RWPE1 (cell line): ENCODE results near the gene TOX2.

Source experiments
- CTCF ChIA-PET: fragments of 350-600 bp; sonication (Branson Sonifier 250); formaldehyde crosslinking; extraction: SDS; loops from one replicate; lab custom pipeline; 2021; lab: Yijun Ruan, JAX
- POLR2A ChIA-PET: fragments of 400-600 bp; formaldehyde crosslinking; extraction: SDS; loops from one replicate; lab custom pipeline; 2020; ENCODE audit warnings: antibody characterized with exemption; ENCODE audit not compliant: low non-redundant PET; lab: Yijun Ruan, JAX
- DNase-seq: peaks from one replicate; pipeline ENCODE4 v3.0.0; 2012; ENCODE audit warnings: low spot score
- H3K27ac ChIP-seq: fragments of 450-650 bp; 2 replicates; pipeline ENCODE4 v1.5.1; 2017
- TF ChIP-seq, protein P1 (sequence below): fragments of 450-650 bp; conservative IDR thresholded peaks from 2 replicates; pipeline ENCODE4 v1.5.1; 2017; ENCODE audit warnings: low read depth, mild to moderate bottlenecking

TOX2 gene

DNA sequence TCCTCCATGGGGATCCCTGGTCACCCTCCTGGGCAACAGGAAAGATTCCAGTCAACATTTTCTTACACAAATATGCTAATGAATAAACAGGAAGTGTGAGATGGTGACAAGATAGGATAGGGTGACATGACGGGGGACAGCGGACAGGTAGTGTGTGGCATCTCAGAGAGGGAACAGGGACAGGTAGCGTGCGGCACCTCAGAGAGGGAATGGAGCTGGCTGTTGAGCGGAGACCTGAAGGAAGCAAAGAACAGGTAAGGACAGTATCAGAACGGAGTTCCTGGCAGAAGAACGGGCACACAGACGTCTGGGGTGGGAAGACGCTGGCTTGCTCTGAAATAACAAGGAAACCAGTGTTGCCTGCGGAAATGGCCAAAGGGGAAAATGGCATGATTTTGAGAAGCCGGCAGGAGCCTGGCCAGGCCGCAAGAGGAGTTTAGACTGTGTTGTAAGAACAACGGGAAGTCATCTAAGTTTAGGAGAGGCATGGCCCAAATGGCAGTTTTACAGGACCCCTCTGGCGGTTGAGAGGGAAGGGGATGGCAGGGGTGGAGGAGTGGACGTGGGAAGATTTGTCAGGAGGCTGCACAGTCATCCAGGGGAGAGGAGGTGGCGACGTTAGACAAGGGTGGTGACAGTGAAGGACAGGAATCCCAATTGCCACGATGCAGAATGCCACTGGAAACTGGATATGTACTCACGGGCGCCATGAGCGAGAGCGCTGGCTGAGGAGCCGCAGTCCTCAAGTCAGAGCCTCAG, 160.7 kb downstream of the TOX2 start:
- ChIA-PET CTCF (interaction anchor here (1.0 to 1.3 kb wide), 3 partner anchors 324 to 539 kb away, joined by 3 read pairs; no protein-coding TSS in a partner anchor), POLR2A (no interaction called here)
- TF ChIP-seq, protein P1, sequence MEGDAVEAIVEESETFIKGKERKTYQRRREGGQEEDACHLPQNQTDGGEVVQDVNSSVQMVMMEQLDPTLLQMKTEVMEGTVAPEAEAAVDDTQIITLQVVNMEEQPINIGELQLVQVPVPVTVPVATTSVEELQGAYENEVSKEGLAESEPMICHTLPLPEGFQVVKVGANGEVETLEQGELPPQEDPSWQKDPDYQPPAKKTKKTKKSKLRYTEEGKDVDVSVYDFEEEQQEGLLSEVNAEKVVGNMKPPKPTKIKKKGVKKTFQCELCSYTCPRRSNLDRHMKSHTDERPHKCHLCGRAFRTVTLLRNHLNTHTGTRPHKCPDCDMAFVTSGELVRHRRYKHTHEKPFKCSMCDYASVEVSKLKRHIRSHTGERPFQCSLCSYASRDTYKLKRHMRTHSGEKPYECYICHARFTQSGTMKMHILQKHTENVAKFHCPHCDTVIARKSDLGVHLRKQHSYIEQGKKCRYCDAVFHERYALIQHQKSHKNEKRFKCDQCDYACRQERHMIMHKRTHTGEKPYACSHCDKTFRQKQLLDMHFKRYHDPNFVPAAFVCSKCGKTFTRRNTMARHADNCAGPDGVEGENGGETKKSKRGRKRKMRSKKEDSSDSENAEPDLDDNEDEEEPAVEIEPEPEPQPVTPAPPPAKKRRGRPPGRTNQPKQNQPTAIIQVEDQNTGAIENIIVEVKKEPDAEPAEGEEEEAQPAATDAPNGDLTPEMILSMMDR, result no peak
- no peak overlapping the region for H3K27ac ChIP-seq
- DNase-seq, result no peak

DNA sequence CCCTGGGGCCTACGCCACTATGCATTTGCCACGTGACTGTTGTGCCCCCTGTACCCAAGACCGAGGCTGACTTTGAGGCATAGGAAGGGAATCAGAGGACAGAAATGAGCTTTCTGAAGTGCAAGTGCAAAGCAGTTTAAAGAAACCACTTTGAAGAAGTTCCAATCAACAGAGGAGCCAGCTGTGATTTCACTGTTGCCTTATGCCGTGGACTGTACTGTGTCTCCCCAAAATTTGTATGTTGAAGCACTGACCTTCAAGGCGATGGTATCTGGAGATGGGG, 161.2 kb downstream of the TOX2 start:
- ChIA-PET POLR2A (no interaction called here), CTCF (interaction anchor here (1.0 to 1.3 kb wide), 2 partner anchors 325 to 540 kb away, joined by 3 read pairs; no protein-coding TSS in a partner anchor)
- no peak overlapping the region for H3K27ac ChIP-seq
- TF ChIP-seq, protein P1, result no peak
- DNase-seq, result no peak

DNA sequence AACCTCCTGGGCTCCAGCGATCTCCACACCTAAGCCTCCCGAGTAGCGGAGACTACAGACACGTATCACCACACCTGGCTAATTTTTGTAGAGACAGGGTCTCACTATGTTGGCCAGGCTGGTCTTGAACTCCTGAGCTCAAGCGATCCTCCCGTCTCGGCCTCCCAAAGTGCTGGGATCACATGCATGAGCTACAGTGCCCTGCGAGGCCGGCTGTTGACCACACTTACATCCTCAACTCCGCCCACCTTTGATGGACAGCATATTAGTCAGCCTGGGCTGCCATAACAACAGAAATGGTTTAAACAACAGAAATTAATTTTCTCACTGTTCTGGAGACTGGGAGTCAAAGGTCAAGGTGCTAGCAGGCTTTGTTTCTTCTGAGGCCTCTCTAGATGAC, 164.6 kb downstream of the TOX2 start:
- H3K27ac ChIP-seq, result no peak overlapping the region
- ChIA-PET CTCF (interaction anchor here (0.6 to 6.4 kb wide), 8 partner anchors 10 to 561 kb away, joined by 3 to 80 read pairs (median 4); no protein-coding TSS in a partner anchor), POLR2A (no interaction called here)
- DNase-seq, result no peak
- TF ChIP-seq, protein P1, result no peak

DNA sequence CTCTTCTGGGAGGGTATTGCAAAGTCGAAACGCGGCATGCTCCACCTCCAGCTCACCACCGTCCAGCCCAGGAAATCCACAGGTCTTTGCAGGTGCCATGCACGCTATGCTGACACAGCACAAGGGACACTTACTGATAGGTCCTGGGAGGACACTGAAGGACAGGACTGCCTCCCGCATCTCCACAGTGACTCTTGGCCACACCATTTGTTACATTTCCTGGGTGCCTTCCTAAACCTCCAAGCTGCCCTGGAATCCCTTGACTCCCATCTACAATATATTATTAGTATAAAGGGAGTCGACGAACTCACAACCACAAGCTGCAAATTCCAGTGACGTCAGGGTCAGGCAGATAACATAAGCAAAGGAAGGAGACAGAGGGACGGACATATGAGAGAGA, 165.4 kb downstream of the TOX2 start:
- CTCF ChIA-PET, result interaction anchor here (0.6 to 6.4 kb wide), 21 partner anchors 67 to 633 kb away, joined by 3 to 80 read pairs (median 3); partner anchors contain the start of gene JPH2
- TF ChIP-seq, protein P1, result no peak
- POLR2A ChIA-PET, result interaction anchor here (0.7 kb wide), 1 partner anchor 330 kb away, joined by 15 read pairs; no protein-coding TSS in a partner anchor
- DNase-seq, result no peak
- no peak overlapping the region for H3K27ac ChIP-seq

DNA sequence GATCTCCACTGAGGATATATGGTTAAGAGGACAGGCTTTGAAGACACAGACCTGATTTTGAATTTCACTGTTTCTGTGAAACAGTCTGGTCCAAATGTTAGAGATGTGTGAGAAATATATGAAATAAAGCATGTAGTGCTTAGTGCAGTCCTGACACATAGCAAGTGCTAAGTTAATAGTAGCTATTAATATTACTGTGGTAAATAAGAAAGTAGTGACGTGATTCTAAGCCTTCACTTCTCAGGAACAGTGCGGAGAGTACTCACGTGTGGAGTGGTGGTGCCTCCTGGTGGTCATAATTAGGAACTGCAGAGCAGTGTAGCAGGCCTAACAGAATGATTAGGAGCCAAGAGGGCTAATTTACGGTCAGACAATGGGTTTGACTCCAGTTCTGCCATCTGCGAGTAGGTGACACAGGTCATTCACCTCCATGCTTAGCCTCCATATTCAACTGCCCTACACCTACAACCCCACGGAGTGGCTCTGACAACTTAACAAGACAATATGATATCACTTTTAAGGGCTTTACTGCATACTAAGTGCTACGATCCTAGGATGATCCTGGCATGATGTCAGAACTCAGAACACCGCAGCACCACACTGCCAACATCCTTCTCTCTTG, 166.1 kb downstream of the TOX2 start:
- ChIA-PET CTCF (interaction anchor here (0.6 to 6.4 kb wide), 22 partner anchors 68 to 634 kb away, joined by 3 to 80 read pairs (median 4); partner anchors contain the start of gene JPH2), POLR2A (no interaction called here)
- TF ChIP-seq, protein P1, result peak; percentile 100
- DNase-seq, result peak; percentile 94
- no peak overlapping the region for H3K27ac ChIP-seq

DNA sequence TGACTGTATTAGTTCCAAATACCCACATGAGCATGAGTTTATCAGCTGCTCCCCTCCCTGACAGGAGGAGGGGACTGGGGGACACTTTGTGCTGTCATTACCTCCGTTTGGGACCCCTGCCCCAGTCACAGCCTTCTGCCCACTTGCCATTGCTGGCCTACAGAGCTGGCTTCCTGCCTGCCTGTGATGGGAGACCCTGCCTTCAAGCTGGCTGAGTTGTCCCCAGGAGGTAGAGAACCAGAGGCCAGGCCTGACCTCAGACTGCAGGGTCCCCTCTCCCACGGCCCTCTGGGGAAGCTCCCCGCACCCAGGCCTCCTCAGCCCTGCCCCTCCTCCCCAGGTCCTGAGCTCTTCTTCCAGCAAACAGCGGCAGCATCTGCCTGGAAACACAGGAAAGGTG, 166.8 kb downstream of the TOX2 start:
- TF ChIP-seq, protein P1, result no peak
- no peak overlapping the region for H3K27ac ChIP-seq
- DNase-seq, result no peak
- CTCF ChIA-PET, result interaction anchor here (0.6 to 6.4 kb wide), 11 partner anchors 10 to 632 kb away, joined by 3 to 80 read pairs (median 5); no protein-coding TSS in a partner anchor
- POLR2A ChIA-PET, result no interaction called here
